GM12874 (cell line): Measurements from ENCODE around the gene MAST4.

Experiments
- CTCF ChIP-seq: IDR thresholded peaks from 2 replicates; pipeline ENCODE4 v1.5.1; 2011; ENCODE audit warnings: low read depth, mild to moderate bottlenecking, control low read depth, low read length, moderate library complexity; ENCODE audit not compliant: insufficient read depth

Gene MAST4

GRCh38 chr5:66595756-66596635 lies at the start of gene MAST4:
Gene MAST4, plus strand, starts transcription at chr5:66596393. Its CDS starts 263 bp downstream, at chr5:66596656.
- TF ChIP-seq CTCF, result no peak

GRCh38 chr5:66546541-66546940 lies 49.7 kb upstream of the MAST4 start:
- no peak for TF ChIP-seq CTCF

GRCh38 chr5:66551338-66551737 lies 44.9 kb upstream of the MAST4 start:
- no peak for TF ChIP-seq CTCF

- no peak for TF ChIP-seq CTCF
Measured at GRCh38 chr5:66551945-66552344, 44.2 kb upstream of the MAST4 start.

GRCh38 chr5:66553368-66553912 lies 42.8 kb upstream of the MAST4 start:
- TF ChIP-seq CTCF, result no peak

- TF ChIP-seq CTCF, result no peak
Measured at GRCh38 chr5:66553916-66554575, 42.1 kb upstream of the MAST4 start.

- no peak for TF ChIP-seq CTCF
Measured at GRCh38 chr5:66554884-66555283, 41.3 kb upstream of the MAST4 start.
